Cardiac muscle cell (in vitro differentiated cells and primary cell): ENCODE measurements around the gene KRT71. TPM values are rescaled to one million over a fixed set of nuclear protein-coding genes. Genes with fewer than 3 reads are reported as not detected.

Experiments used
- DNase-seq, 2 donors: peaks; one replicate each; pipeline versions ENCODE4 v3.0.0 to v3.0.0-alpha.2; 2010 to 2017; ENCODE audit warnings: low read depth in 1 of 2, low spot score in 1 of 2
- H3K27ac ChIP-seq: fragments of 200-600 bp; sonication (generic); 2 replicates; pipeline ENCODE4 v1.5.1; 2016
- H3K27me3 ChIP-seq: fragments of 200-600 bp; sonication (generic); 2 replicates; pipeline ENCODE4 v1.6.0; 2016; ENCODE audit warnings: control low read depth
- H3K36me3 ChIP-seq: fragments of 200-600 bp; sonication (generic); 2 replicates; pipeline ENCODE4 v1.5.1; 2016; ENCODE audit warnings: control low read depth
- H3K4me1 ChIP-seq: fragments of 200-600 bp; sonication (generic); 2 replicates; pipeline ENCODE4 v1.8.1; 2017; ENCODE audit warnings: low read depth, mild to moderate bottlenecking, mixed run types
- H3K4me3 ChIP-seq: fragments of 200-600 bp; sonication (generic); 2 replicates; pipeline ENCODE4 v1.5.1; 2016; ENCODE audit warnings: mild to moderate bottlenecking
- H3K9me3 ChIP-seq: fragments of 200-600 bp; sonication (generic); 2 replicates; pipeline ENCODE4 v1.5.1; 2017; ENCODE audit warnings: low read depth, mild to moderate bottlenecking, control low read depth
- polyA plus RNA-seq: library from polyadenylated mRNA; unstranded; fragments of >200 nt; fragmentation: Nextera tagmentation; extraction: Ambion mirVana; gene quantifications from 2 replicates; pipeline ENCODE4 v1.2.1, GENCODE V29; 2016
- total RNA-seq: library from RNA; depleted of rRNA; stranded (reverse); fragments of >200 nt; gene quantifications from 2 replicates; pipeline ENCODE4 v1.2.3, GENCODE V29; 2016
- TF ChIP-seq, protein P1 (sequence below): IDR thresholded peaks from 2 replicates; pipeline ENCODE4 v1.5.1; 2012; ENCODE audit warnings: low read depth, mild to moderate bottlenecking, low read length

Gene KRT71
- total and polyA plus RNA-seq, 2 experiments from 2014 or later = not detected

DNA sequence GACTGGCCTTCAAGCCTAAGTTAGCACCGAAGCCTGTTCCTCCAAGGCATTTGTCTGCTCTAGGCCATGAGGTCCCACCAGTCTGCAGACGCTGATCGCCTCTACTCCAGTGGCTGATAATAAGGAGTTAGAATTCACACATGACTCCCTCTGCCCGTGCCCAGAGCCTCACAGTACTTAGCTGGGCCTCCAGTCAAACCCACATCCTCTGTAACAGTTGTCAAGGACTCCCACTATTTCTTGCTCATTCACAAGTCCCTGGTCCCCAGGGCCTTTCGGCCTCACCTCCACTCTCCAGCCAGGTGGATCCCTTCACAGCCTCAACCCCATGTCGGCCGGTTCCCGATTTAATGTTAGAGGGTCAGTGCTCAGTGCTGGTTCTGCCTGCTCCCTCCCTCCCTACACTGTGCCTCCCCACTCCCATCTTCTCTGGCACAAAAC, 26.4 kb downstream of the KRT71 start:
- Histone ChIP-seq H3K36me3 (no peaks in the 10 kb centered on the region), H3K4me1 (no peaks in the 10 kb centered on the region), H3K27me3 (no peaks in the 10 kb centered on the region), H3K4me3 (no peak overlapping the region), H3K9me3 (no peaks in the 10 kb centered on the region), H3K27ac (no peak overlapping the region)
- TF ChIP-seq, protein P1, sequence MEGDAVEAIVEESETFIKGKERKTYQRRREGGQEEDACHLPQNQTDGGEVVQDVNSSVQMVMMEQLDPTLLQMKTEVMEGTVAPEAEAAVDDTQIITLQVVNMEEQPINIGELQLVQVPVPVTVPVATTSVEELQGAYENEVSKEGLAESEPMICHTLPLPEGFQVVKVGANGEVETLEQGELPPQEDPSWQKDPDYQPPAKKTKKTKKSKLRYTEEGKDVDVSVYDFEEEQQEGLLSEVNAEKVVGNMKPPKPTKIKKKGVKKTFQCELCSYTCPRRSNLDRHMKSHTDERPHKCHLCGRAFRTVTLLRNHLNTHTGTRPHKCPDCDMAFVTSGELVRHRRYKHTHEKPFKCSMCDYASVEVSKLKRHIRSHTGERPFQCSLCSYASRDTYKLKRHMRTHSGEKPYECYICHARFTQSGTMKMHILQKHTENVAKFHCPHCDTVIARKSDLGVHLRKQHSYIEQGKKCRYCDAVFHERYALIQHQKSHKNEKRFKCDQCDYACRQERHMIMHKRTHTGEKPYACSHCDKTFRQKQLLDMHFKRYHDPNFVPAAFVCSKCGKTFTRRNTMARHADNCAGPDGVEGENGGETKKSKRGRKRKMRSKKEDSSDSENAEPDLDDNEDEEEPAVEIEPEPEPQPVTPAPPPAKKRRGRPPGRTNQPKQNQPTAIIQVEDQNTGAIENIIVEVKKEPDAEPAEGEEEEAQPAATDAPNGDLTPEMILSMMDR = no peak
- no peak for DNase-seq

DNA sequence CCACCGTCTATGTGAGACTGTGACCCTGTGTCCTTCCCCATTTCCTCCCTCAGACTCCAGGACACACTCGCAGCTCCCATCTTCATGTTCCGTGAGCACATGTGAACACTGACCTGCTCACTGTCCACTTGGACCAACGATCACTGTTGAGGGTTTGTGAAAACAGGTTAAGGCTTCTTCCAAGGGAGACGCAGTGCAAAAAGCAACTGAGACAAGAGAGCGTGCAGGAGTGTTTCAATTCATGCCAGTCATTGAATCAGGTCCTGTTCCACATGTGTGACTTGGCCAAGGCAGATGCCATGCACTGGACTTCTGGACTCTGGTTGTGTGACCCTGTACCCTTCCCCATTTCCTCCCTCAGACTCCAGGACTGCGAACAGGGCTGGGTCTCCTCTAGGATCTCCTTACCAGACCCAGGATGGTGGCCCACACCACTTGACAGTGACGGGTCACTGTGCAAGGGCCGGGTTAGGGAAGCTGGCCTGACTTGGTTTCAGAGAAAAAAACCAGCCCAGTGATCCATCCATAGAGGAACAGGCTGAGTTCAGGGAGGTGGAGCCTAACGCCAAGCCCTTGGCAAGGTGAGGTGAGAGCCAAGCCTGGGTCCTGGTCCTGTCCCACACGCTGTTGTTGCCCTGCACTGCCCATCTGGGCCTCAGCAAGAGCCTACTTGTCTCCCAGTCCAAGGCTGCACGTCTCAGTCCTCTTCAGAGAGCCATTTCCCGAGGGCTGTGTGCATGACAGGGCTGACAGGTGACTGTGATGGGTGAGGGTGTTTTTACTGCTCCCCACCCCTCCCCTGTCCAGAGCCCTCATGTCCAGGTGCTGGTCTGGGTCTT, 27.1 kb downstream of the KRT71 start:
- Histone ChIP-seq H3K4me1 (no peaks in the 10 kb centered on the region), H3K36me3 (no peaks in the 10 kb centered on the region), H3K4me3 (no peak overlapping the region), H3K27me3 (no peaks in the 10 kb centered on the region), H3K9me3 (no peaks in the 10 kb centered on the region), H3K27ac (no peak overlapping the region)
- DNase-seq = no peak
- TF ChIP-seq, protein P1 = no peak

DNA sequence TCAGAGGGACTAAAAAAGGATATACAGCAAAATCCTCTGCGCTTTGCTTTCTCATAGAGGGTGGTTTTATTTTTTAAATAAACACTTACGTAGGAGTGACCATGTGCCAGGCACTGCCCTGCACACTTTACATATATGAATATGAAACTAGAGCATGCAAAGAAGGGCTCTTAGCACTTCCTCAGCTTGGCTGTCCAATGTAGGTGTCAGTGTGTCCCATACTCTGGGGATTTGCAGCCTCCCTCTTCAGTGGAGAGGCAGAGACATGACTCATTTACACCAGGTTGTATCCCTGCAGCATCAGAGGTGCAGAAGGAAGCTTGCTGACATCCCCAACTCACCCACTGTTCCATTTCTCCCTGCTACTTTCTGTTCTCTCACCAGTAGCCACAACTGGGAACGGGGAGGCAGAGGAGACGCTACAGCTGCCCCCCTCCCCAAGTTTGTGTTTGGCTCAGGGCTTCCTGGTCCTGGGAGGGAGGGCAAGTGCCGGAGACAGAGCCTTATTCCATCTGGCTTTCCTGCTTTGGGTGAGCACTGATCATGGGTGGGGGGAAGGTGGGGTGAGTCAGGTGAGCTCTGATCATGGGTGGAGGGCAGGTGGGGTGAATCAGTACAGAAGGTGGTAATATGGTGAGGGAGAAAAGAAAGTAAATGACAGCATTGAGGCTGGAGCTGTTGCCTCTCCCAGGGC, 27.9 kb downstream of the KRT71 start:
- no peaks in the 10 kb centered on the region for H3K4me1 ChIP-seq
- TF ChIP-seq, protein P1 = no peak
- no peaks in the 10 kb centered on the region for H3K9me3 ChIP-seq
- no peak for DNase-seq
- no peaks in the 10 kb centered on the region for H3K27me3 ChIP-seq
- no peak overlapping the region for H3K4me3 ChIP-seq
- H3K36me3 ChIP-seq = no peaks in the 10 kb centered on the region
- H3K27ac ChIP-seq = no peak overlapping the region

DNA sequence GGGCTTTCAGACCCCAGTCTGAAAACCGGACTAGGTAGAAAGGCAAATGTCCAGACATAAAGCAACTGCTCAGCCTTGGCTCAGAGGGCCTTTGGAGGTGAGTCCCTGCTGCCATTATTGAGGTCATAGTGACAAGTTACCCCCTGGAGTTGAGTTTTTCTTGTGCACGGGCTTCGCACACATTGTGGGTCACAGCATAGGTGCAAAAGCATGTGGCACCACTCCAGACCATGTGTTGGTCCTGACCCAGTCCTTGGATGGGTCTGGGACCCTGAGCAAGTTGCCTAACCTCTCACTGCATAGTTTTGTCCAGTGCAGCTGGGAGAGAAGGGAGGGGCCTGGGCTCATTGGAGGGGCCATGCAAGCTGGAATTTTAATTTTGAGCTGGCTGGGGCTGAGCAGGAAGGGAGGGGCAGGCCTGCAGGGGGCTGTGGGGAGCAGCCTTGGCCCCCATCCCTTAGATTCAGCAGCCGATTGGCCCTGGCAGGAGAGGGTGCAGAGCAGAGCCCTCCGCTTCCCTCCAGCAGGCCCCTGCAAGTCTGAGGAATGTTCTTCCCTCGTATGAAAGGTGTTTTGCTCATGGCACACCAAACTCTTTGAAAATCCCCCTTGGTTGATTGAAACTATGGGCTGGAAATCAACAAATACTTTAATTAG, 28.6 kb downstream of the KRT71 start:
- H3K4me1 ChIP-seq = no peaks in the 10 kb centered on the region

DNA sequence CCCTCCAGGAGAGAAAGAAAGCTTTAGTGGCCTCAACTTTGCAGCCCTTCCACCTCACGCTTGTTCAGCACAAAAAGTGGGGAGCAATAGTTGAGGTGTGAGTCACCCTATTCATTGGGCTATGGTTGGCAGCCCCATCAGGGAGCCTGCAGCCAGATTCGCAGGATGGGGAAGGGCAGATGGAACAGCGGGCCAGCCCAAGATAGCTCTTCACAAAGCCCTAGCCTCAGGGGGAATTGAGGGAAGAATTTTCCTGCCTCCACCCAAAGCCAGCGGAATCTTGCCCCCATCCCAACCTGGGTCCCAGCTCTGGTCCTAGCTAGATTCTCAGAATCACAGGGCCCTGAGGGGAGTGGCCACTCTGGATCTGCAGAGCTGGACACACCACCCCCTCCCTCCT, 29.1 kb downstream of the KRT71 start:
- Histone ChIP-seq H3K4me3 (no peak overlapping the region), H3K4me1 (no peaks in the 10 kb centered on the region), H3K27me3 (peaks cover 3% of the 10 kb centered on the region), H3K27ac (no peak overlapping the region), H3K9me3 (no peaks in the 10 kb centered on the region), H3K36me3 (no peaks in the 10 kb centered on the region)
- no peak for DNase-seq
- TF ChIP-seq, protein P1 = no peak

More for the DNA sequence above, 28.6 kb downstream of the KRT71 start:
- no peak for DNase-seq
- TF ChIP-seq, protein P1 = no peak
- Histone ChIP-seq H3K9me3 (no peaks in the 10 kb centered on the region), H3K27me3 (peaks cover 2% of the 10 kb centered on the region), H3K36me3 (no peaks in the 10 kb centered on the region), H3K4me3 (no peak overlapping the region), H3K27ac (no peak overlapping the region)
